ENCODE results near the gene ABCE1. TPM values are rescaled to one million over a fixed set of nuclear protein-coding genes. Genes with fewer than 3 reads are reported as not detected.

ABCE1 gene
- total RNA-seq: 130 and 158 TPM in 2 replicates

DNA sequence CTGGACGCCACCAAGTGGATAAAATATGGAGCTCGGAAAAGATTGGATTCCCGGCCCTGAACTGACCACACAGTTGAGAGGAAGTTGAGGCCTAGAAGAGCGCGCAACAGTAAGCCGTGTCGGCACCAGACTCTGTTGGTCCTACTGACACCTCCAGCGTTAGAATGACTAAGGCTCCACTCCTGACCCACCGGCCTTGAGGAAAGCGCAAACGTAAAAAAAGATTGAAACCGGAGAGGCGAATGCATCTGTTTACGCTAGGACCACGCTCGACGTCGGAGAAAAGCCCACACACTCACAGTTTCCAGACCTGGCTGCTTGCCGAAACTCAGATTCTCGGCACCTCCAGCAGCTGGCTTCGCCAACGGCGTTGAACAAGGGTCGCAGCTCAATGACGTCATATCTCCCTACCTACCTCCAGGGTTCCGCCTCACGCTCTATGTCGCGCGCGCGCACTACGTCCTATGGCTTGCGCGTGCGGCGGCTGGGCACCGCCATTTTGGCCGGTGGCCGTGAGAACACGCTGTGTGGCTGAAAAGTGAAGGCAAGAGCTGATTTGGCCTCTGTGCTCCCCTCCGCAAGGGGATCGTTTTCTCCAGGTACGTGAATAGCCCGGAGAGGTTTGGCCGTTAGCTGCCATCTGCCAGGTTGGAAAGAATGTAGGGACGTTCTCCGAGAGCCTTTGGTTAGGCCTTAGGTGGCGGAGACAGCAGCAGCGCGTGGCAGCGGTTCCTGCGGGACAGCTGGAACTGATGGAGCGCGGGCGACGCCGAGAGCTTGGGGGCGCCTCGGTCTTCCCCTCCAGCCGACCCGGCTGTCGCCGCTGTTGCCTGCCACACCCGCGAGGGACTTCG lies at the start of gene ABCE1, which contains the start of gene ANAPC10:
Gene ABCE1, plus strand, starts transcription at position 491 of the 854 bp plus-strand sequence. CDS start 6,102 bp downstream, outside the sequence.
Gene ANAPC10, minus strand, starts transcription at position 376 of the 854 bp plus-strand sequence. CDS start 2,097 bp downstream, outside the sequence.

Other genes with a start within 250 kb of the ABCE1 start
- 22.3 and 23.3 TPM in 2 replicates for gene ANAPC10, start 115 bp upstream of the ABCE1 start, total RNA-seq
- gene OTUD4, start 82.3 kb downstream of the ABCE1 start, total RNA-seq: 32.1 and 33.1 TPM in 2 replicates